Measurements from ENCODE around the gene SPRING1. TPM values are rescaled to one million over a fixed set of nuclear protein-coding genes. Genes with fewer than 3 reads are reported as not detected.
"Not testable (repeated sequence)": the region's sequence is repeated elsewhere in the genome, so short reads cannot be mapped to it uniquely, and the experiment has no call there.

SPRING1 gene
- total RNA-seq, 1 experiment from 2014 or later, result 44.2 TPM

DNA sequence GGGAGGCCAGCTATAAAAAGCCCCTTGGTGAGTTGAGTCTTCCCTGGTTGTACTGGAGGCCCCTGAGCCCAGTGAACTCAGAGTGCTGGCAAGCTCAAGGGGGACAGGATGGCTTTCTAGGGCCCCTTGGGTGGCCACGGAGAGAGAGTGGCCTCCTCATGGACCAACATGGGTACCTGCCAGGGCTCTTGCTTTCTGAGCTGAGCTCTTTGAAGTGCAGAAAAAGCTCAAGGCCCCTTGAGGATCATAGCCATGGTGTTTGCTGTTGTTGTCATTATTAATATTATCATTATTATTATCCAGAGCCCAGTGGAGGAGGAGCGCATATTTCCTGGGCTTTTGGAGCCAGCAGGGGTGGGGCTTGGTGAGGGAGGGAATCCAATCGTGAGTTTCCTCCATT is 6.9 kb upstream of the SPRING1 start:
- H4K8ac ChIP-seq (replicated peaks; ENCODE audit: insufficient read length, low read depth, low read length), result no peak overlapping the region
- H4K91ac ChIP-seq (ENCODE audit: insufficient read length, low read depth, low read length), result no peak overlapping the region
- no peak overlapping the region for H2AK5ac ChIP-seq (ENCODE audit: insufficient read length, low read length)
- no peak overlapping the region for H3K23ac ChIP-seq (ENCODE audit: insufficient read length, low read depth, low read length)
- H3K56ac ChIP-seq (ENCODE audit: insufficient read length, low read depth, low read length), result no peak overlapping the region
- no peak overlapping the region for H2BK20ac ChIP-seq (ENCODE audit: low read depth, low read length, poor library complexity, severe bottlenecking)
- no peaks in the 10 kb centered on the region for H3K23me2 ChIP-seq (ENCODE audit: insufficient read length, low read depth, low read length, poor library complexity, severe bottlenecking)
- no peak overlapping the region for H2BK120ac ChIP-seq (ENCODE audit: low read depth, low read length, poor library complexity, severe bottlenecking)
- H3K27ac ChIP-seq (ENCODE audit: insufficient read length, low read depth, low read length), result no peak overlapping the region
- Mint-ChIP-seq H3K27me3 (ENCODE audit: low read depth) (no peaks in the 10 kb centered on the region), H3K4me3 (no peak overlapping the region), H3K9me3 (no peaks in the 10 kb centered on the region), H3K36me3 (ENCODE audit: insufficient read depth in 1 of 3, low read depth in 3 of 3) (peaks cover 4 to 37% (median 21%) of the 10 kb centered on the region in 3 experiments; a peak in 6 of 7 replicates), H3K4me1 (no peaks in the 10 kb centered on the region), H3K27ac (no peak overlapping the region; a peak in 1 of 7 replicates)
- no peak overlapping the region for H2BK12ac ChIP-seq (ENCODE audit: insufficient read length, low read depth, low read length)
- H3K27me3 ChIP-seq (ENCODE audit: insufficient read depth, low read length), result no peaks in the 10 kb centered on the region
- no CpG with 5 or more reads among the region's 3 CpGs for WGBS (ENCODE audit: extremely low coverage, insufficient read length, low lambda C conversion rate)
- H3K4ac ChIP-seq (ENCODE audit: low read depth, low read length), result no peak overlapping the region
- no peak overlapping the region for H3K14ac ChIP-seq (ENCODE audit: insufficient read depth, low read length)
- H2BK15ac ChIP-seq (ENCODE audit: low read depth, low read length), result no peak overlapping the region
- DNase-seq, result no peak
- no peak overlapping the region for H2BK5ac ChIP-seq (ENCODE audit: insufficient read length, low read length)
- H2AFZ ChIP-seq (ENCODE audit: low read length), result no peak overlapping the region
- H3K18ac ChIP-seq (ENCODE audit: insufficient read length, low read depth, low read length), result no peak overlapping the region
- H3K9me3 ChIP-seq (ENCODE audit: control insufficient read depth, low read depth, low read length), result no peaks in the 10 kb centered on the region
- H3K79me1 ChIP-seq (ENCODE audit: insufficient read depth, low read depth, low read length, poor library complexity, severe bottlenecking), result no peaks in the 10 kb centered on the region
- H3K9ac ChIP-seq (ENCODE audit: extremely low read depth, insufficient read length, low read length), result no peak overlapping the region
- H4K5ac ChIP-seq (ENCODE audit: insufficient read length, low read depth, low read length), result no peak overlapping the region
- TF ChIP-seq, protein P1, sequence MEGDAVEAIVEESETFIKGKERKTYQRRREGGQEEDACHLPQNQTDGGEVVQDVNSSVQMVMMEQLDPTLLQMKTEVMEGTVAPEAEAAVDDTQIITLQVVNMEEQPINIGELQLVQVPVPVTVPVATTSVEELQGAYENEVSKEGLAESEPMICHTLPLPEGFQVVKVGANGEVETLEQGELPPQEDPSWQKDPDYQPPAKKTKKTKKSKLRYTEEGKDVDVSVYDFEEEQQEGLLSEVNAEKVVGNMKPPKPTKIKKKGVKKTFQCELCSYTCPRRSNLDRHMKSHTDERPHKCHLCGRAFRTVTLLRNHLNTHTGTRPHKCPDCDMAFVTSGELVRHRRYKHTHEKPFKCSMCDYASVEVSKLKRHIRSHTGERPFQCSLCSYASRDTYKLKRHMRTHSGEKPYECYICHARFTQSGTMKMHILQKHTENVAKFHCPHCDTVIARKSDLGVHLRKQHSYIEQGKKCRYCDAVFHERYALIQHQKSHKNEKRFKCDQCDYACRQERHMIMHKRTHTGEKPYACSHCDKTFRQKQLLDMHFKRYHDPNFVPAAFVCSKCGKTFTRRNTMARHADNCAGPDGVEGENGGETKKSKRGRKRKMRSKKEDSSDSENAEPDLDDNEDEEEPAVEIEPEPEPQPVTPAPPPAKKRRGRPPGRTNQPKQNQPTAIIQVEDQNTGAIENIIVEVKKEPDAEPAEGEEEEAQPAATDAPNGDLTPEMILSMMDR (conservative IDR thresholded peaks at IDR 0.05), result no peak
- H3K4me1 ChIP-seq (ENCODE audit: insufficient read depth, low read length), result no peaks in the 10 kb centered on the region
- H3K4me2 ChIP-seq (ENCODE audit: insufficient read depth, insufficient read length, low read length), result no peak overlapping the region
- no peaks in the 10 kb centered on the region for H3K79me2 ChIP-seq (ENCODE audit: insufficient read depth, low read length)
- H3T11ph ChIP-seq (ENCODE audit: low read length), result no peak overlapping the region
- H4K20me1 ChIP-seq (ENCODE audit: control insufficient read depth, insufficient read depth, insufficient read length), result no peaks in the 10 kb centered on the region

DNA sequence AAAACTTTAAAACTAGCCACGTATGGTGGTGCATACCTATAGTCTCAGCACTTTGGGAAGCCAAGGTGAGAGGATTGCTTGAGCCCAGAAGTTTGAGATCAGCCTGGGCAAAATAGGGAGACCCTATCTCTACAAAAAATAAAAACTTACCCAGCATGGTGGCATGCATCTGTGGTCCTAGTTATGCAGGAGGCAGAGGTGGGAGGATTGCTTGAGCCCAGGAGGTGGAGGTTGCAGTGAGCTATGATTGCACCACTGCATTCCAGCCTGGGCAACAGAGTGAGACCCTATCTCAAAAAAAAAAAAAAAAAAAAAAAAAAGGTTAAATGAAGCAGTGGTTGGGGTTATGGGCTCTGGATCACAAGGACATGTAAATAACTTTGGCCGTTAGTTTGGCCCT is 4.9 kb upstream of the SPRING1 start:
- H4K5ac ChIP-seq (ENCODE audit: insufficient read length, low read depth, low read length); H3K4ac ChIP-seq (ENCODE audit: low read depth, low read length); H3K4me1 ChIP-seq (ENCODE audit: insufficient read depth, low read length); H3K4me2 ChIP-seq (ENCODE audit: insufficient read depth, insufficient read length, low read length); H3K79me1 ChIP-seq (ENCODE audit: insufficient read depth, low read depth, low read length, poor library complexity, severe bottlenecking); H3K23ac ChIP-seq (ENCODE audit: insufficient read length, low read depth, low read length); H3K14ac ChIP-seq (ENCODE audit: insufficient read depth, low read length); H4K20me1 ChIP-seq (ENCODE audit: control insufficient read depth, insufficient read depth, insufficient read length); DNase-seq; H2BK20ac ChIP-seq (ENCODE audit: low read depth, low read length, poor library complexity, severe bottlenecking); H3K23me2 ChIP-seq (ENCODE audit: insufficient read length, low read depth, low read length, poor library complexity, severe bottlenecking); H3K9me3 Mint-ChIP-seq; H3K27ac Mint-ChIP-seq; H2BK120ac ChIP-seq (ENCODE audit: low read depth, low read length, poor library complexity, severe bottlenecking); H4K8ac ChIP-seq (replicated peaks; ENCODE audit: insufficient read length, low read depth, low read length); H3K9ac ChIP-seq (ENCODE audit: extremely low read depth, insufficient read length, low read length); H3K27ac ChIP-seq (ENCODE audit: insufficient read length, low read depth, low read length); H3K27me3 Mint-ChIP-seq (ENCODE audit: low read depth); H2AFZ ChIP-seq (ENCODE audit: low read length); H3K18ac ChIP-seq (ENCODE audit: insufficient read length, low read depth, low read length); H2BK5ac ChIP-seq (ENCODE audit: insufficient read length, low read length); H3K9me3 ChIP-seq (ENCODE audit: control insufficient read depth, low read depth, low read length); H2AK5ac ChIP-seq (ENCODE audit: insufficient read length, low read length); H2BK15ac ChIP-seq (ENCODE audit: low read depth, low read length); H2BK12ac ChIP-seq (ENCODE audit: insufficient read length, low read depth, low read length); H3K56ac ChIP-seq (ENCODE audit: insufficient read length, low read depth, low read length); H4K91ac ChIP-seq (ENCODE audit: insufficient read length, low read depth, low read length); H3T11ph ChIP-seq (ENCODE audit: low read length); H3K4me3 Mint-ChIP-seq; H3K27me3 ChIP-seq (ENCODE audit: insufficient read depth, low read length); H3K79me2 ChIP-seq (ENCODE audit: insufficient read depth, low read length): not testable (repeated sequence)
- peaks cover 3 to 32% (median 21%) of the 10 kb centered on the region in 3 experiments; a peak in 6 of 7 replicates for H3K36me3 Mint-ChIP-seq (ENCODE audit: insufficient read depth in 1 of 3, low read depth in 3 of 3)
- WGBS (ENCODE audit: extremely low coverage, insufficient read length, low lambda C conversion rate), result no CpG with 5 or more reads among the region's 2 CpGs
- H3K4me1 Mint-ChIP-seq, result peaks cover 11 to 13% of the 10 kb centered on the region in 2 experiments; a peak in 3 of 4 replicates
